GM21825 (cell line): ENCODE results near the gene LENEP.
"Not testable (repeated sequence)": the region's sequence is repeated elsewhere in the genome, so short reads cannot be mapped to it uniquely, and the experiment has no call there.

Source experiments
- ATAC-seq: cut with Tn5 transposase; IDR thresholded peaks from one replicate; pipeline ENCODE4 v1.9.1; 2021; ENCODE audit warnings: mild to moderate bottlenecking, moderate library complexity; ENCODE audit not compliant: unreplicated experiment

The LENEP gene

GRCh38 chr1:154974808-154975408 lies 18.5 kb upstream of the LENEP start:
- ATAC-seq: peak; percentile 34

GRCh38 chr1:154975409-154976059 lies 17.9 kb upstream of the LENEP start:
- no peak for ATAC-seq

- not testable (repeated sequence) for ATAC-seq
Observed at GRCh38 chr1:154977762-154978161, 15.6 kb upstream of the LENEP start.

GRCh38 chr1:154978360-154978759 lies 15.0 kb upstream of the LENEP start:
- ATAC-seq: no peak

- ATAC-seq: no peak
Observed at GRCh38 chr1:154982341-154982740, 11.0 kb upstream of the LENEP start.

GRCh38 chr1:154982897-154983648 lies 10.3 kb upstream of the LENEP start, which contains the start of gene FLAD1:
TSS of gene FLAD1 (plus strand) at chr1:154983344. CDS start at chr1:154983695, 351 bp downstream.
- ATAC-seq: peak; percentile 98

GRCh38 chr1:154983776-154984466 lies 9.5 kb upstream of the LENEP start:
- no peak for ATAC-seq

- not testable (repeated sequence) for ATAC-seq
Observed at GRCh38 chr1:154986736-154987135, 6.7 kb upstream of the LENEP start.

GRCh38 chr1:154987326-154987725 lies 6.1 kb upstream of the LENEP start:
- ATAC-seq: no peak

GRCh38 chr1:154988058-154988954 lies 5.1 kb upstream of the LENEP start:
- ATAC-seq: no peak

- no peak for ATAC-seq
Observed at GRCh38 chr1:154989195-154989860, 4.1 kb upstream of the LENEP start.

- no peak for ATAC-seq
Observed at GRCh38 chr1:154990276-154990675, 3.1 kb upstream of the LENEP start.

GRCh38 chr1:154992721-154993571 lies 440 bp upstream of the LENEP start:
- ATAC-seq: no peak

GRCh38 chr1:154994269-154994587 lies 842 bp downstream of the LENEP start:
- no peak for ATAC-seq

GRCh38 chr1:154994591-154994990 lies 1.2 kb downstream of the LENEP start:
- ATAC-seq: no peak

- ATAC-seq: not testable (repeated sequence)
Observed at GRCh38 chr1:154995301-154995983, 2.1 kb downstream of the LENEP start.

GRCh38 chr1:154996966-154997701 lies 3.7 kb downstream of the LENEP start:
- no peak for ATAC-seq
